Coronary artery (tissue), 2 donors: ENCODE measurements around the gene ADGRL3.

Experiments used
- DNase-seq: peaks from one replicate; pipeline ENCODE4 v3.0.0-alpha.2; 2017; ENCODE audit warnings: low spot score
- H3K27ac ChIP-seq, 2 donors: fragments of 200-600 bp; sonication (generic); one replicate each; pipeline ENCODE4 v1.5.1; 2016 to 2019
- H3K4me3 ChIP-seq: fragments of 200-600 bp; sonication (generic); 2 replicates; pipeline ENCODE4 v1.5.1; 2016; ENCODE audit warnings: mild to moderate bottlenecking, moderate library complexity
- CTCF ChIP-seq: fragments of 200-600 bp; sonication (generic); IDR thresholded peaks from one replicate; pipeline ENCODE4 v1.5.1; 2019; ENCODE audit warnings: antibody characterized with exemption

The ADGRL3 gene

GRCh38 chr4:61308033-61308432 is 107.9 kb downstream of the ADGRL3 start:
- H3K27ac ChIP-seq, result no peak overlapping the region

GRCh38 chr4:61309616-61310015 is 109.5 kb downstream of the ADGRL3 start:
- Histone ChIP-seq H3K4me3 (no peak overlapping the region), H3K27ac (no peak overlapping the region)
- DNase-seq, result no peak
- TF ChIP-seq CTCF, result no peak

More at GRCh38 chr4:61308033-61308432, 107.9 kb downstream of the ADGRL3 start:
- DNase-seq, result no peak
- no peak overlapping the region for H3K4me3 ChIP-seq
- TF ChIP-seq CTCF, result no peak

GRCh38 chr4:61312526-61312925 is 112.4 kb downstream of the ADGRL3 start:
- no peak for TF ChIP-seq CTCF
- Histone ChIP-seq H3K27ac (no peak overlapping the region), H3K4me3 (no peak overlapping the region)
- DNase-seq, result no peak

GRCh38 chr4:61318431-61318830 is 118.3 kb downstream of the ADGRL3 start:
- no peak for TF ChIP-seq CTCF
- no peak overlapping the region for H3K4me3 ChIP-seq
- DNase-seq, result no peak
- H3K27ac ChIP-seq, result no peak overlapping the region

GRCh38 chr4:61319156-61319555 is 119.0 kb downstream of the ADGRL3 start:
- no peak overlapping the region for H3K4me3 ChIP-seq
- no peak for DNase-seq
- TF ChIP-seq CTCF, result no peak
- H3K27ac ChIP-seq, result no peak overlapping the region

GRCh38 chr4:61320154-61320553 is 120.0 kb downstream of the ADGRL3 start:
- no peak overlapping the region for H3K4me3 ChIP-seq
- TF ChIP-seq CTCF, result no peak
- no peak overlapping the region for H3K27ac ChIP-seq

GRCh38 chr4:61320631-61321030 is 120.5 kb downstream of the ADGRL3 start:
- no peak for DNase-seq
- Histone ChIP-seq H3K27ac (no peak overlapping the region), H3K4me3 (no peak overlapping the region)
- no peak for TF ChIP-seq CTCF

More at GRCh38 chr4:61320154-61320553, 120.0 kb downstream of the ADGRL3 start:
- DNase-seq, result no peak
